NCI-H82 treated with DMSO at 0.1 percent for 48 hours (cell line): Measurements from ENCODE around the gene PTPRK.

ENCODE experiments used
- DNase-seq: peaks from one replicate; lab custom pipeline; 2025; ENCODE audit not compliant: unreplicated experiment; lab: John Stamatoyannopoulos, UW

Gene PTPRK

GRCh38 chr6:128305228-128305627, 215.2 kb downstream of the PTPRK start:
- no peak for DNase-seq

- no peak for DNase-seq
Measured at GRCh38 chr6:128303870-128304269, 216.5 kb downstream of the PTPRK start.

GRCh38 chr6:128302942-128303341, 217.5 kb downstream of the PTPRK start:
- DNase-seq: no peak

GRCh38 chr6:128295670-128296069, 224.7 kb downstream of the PTPRK start:
- no peak for DNase-seq

GRCh38 chr6:128290221-128290620, 230.2 kb downstream of the PTPRK start:
- no peak for DNase-seq

- DNase-seq: no peak
Measured at GRCh38 chr6:128284128-128284527, 236.3 kb downstream of the PTPRK start.

GRCh38 chr6:128282961-128283360, 237.4 kb downstream of the PTPRK start:
- DNase-seq: no peak

GRCh38 chr6:128280960-128281359, 239.4 kb downstream of the PTPRK start:
- DNase-seq: no peak

GRCh38 chr6:128280066-128280465, 240.3 kb downstream of the PTPRK start:
- no peak for DNase-seq

- no peak for DNase-seq
Measured at GRCh38 chr6:128278836-128279235, 241.6 kb downstream of the PTPRK start.

GRCh38 chr6:128277379-128277778, 243.0 kb downstream of the PTPRK start:
- DNase-seq: no peak

- no peak for DNase-seq
Measured at GRCh38 chr6:128276311-128276710, 244.1 kb downstream of the PTPRK start.

- DNase-seq: no peak
Measured at GRCh38 chr6:128275681-128276080, 244.7 kb downstream of the PTPRK start.

GRCh38 chr6:128275030-128275429, 245.4 kb downstream of the PTPRK start:
- DNase-seq: no peak

GRCh38 chr6:128271527-128271926, 248.9 kb downstream of the PTPRK start:
- no peak for DNase-seq

GRCh38 chr6:128271011-128271410, 249.4 kb downstream of the PTPRK start:
- DNase-seq: no peak

GRCh38 chr6:128266946-128267345, 253.5 kb downstream of the PTPRK start:
- no peak for DNase-seq

- DNase-seq: no peak
Measured at GRCh38 chr6:128265706-128266105, 254.7 kb downstream of the PTPRK start.

- no peak for DNase-seq
Measured at GRCh38 chr6:128259730-128260685, 260.4 kb downstream of the PTPRK start.

- no peak for DNase-seq
Measured at GRCh38 chr6:128259029-128259724, 261.2 kb downstream of the PTPRK start.

- DNase-seq: no peak
Measured at GRCh38 chr6:128256095-128256494, 264.3 kb downstream of the PTPRK start.
